ENCODE results near the gene ZYG11A. TPM values are rescaled to one million over a fixed set of nuclear protein-coding genes. Genes with fewer than 3 reads are reported as not detected.
"Not testable (repeated sequence)": the region's sequence is repeated elsewhere in the genome, so short reads cannot be mapped to it uniquely, and the experiment has no call there.

Gene ZYG11A
- total and polyA plus RNA-seq, 12 donors: 0.06 to 0.07 (median 0.07) TPM; not detected in 9

- 78 to 88% (median 83%) methylated on average over 4 of the region's 4 CpGs for WGBS, 4 donors
- H3K4me3 ChIP-seq: no peak overlapping the region
- intact Hi-C loops (cut with DNase I): no loop called here
Observed at GRCh38 chr1:52857443-52857842, 14.9 kb downstream of the ZYG11A start.

GRCh38 chr1:52862666-52863458, 20.3 kb downstream of the ZYG11A start:
- DNase-seq: no peak
- intact Hi-C loops (cut with DNase I): no loop called here
- H3K27ac ChIP-seq: no peak overlapping the region
- no peaks in the 10 kb centered on the region for H3K36me3 ChIP-seq (replicated peaks in 1 of 2)
- no peaks in the 10 kb centered on the region for H3K27me3 ChIP-seq
- TF ChIP-seq CTCF (IDR thresholded peaks at IDR 0.05): no peak
- no peak for TF ChIP-seq POLR2A (IDR thresholded peaks at IDR 0.05)
- no peaks in the 10 kb centered on the region for H3K4me1 ChIP-seq (replicated peaks in 1 of 2)
- H3K9me3 ChIP-seq (replicated peaks in 1 of 3): no peaks in the 10 kb centered on the region
- H3K4me3 ChIP-seq: no peak overlapping the region
- WGBS, 4 donors: 47 to 88% (median 78%) methylated on average over 2 of the region's 2 CpGs

More at GRCh38 chr1:52857443-52857842, 14.9 kb downstream of the ZYG11A start:
- DNase-seq: no peak
- Histone ChIP-seq H3K36me3 (replicated peaks in 1 of 2) (no peaks in the 10 kb centered on the region), H3K4me1 (replicated peaks in 1 of 2) (no peaks in the 10 kb centered on the region), H3K27me3 (no peaks in the 10 kb centered on the region), H3K9me3 (replicated peaks in 1 of 3) (no peaks in the 10 kb centered on the region), H3K27ac (no peak overlapping the region)
- TF ChIP-seq POLR2A (IDR thresholded peaks at IDR 0.05): no peak
- TF ChIP-seq CTCF (IDR thresholded peaks at IDR 0.05): no peak

- H3K4me1 ChIP-seq (replicated peaks in 1 of 2): no peaks in the 10 kb centered on the region
- DNase-seq: no peak
- intact Hi-C loops (cut with DNase I): no loop called here
- H3K36me3 ChIP-seq (replicated peaks in 1 of 2): no peaks in the 10 kb centered on the region
- H3K4me3 ChIP-seq: no peak overlapping the region
- no peak overlapping the region for H3K27ac ChIP-seq
- H3K9me3 ChIP-seq (replicated peaks in 1 of 3): no peaks in the 10 kb centered on the region
- WGBS, 4 donors: 79 to 96% (median 89%) methylated on average over 2 of the region's 2 CpGs
- TF ChIP-seq CTCF (IDR thresholded peaks at IDR 0.05) (no peak), POLR2A (IDR thresholded peaks at IDR 0.05) (no peak)
- no peaks in the 10 kb centered on the region for H3K27me3 ChIP-seq
Observed at GRCh38 chr1:52867087-52867863, 24.7 kb downstream of the ZYG11A start.

- H3K4me1 ChIP-seq (replicated peaks in 1 of 2); intact Hi-C loops (cut with DNase I); H3K9me3 ChIP-seq (replicated peaks in 1 of 3); DNase-seq; H3K4me3 ChIP-seq; H3K27me3 ChIP-seq; H3K36me3 ChIP-seq (replicated peaks in 1 of 2); H3K27ac ChIP-seq: not testable (repeated sequence)
- WGBS, 4 donors: 85 to 100% (median 94%) methylated on average over 1 to 22 of the region's 29 CpGs
Observed at GRCh38 chr1:52869727-52870126, 27.2 kb downstream of the ZYG11A start.
